ENCODE measurements around the gene SECISBP2L. TPM values are rescaled to one million over a fixed set of nuclear protein-coding genes. Genes with fewer than 3 reads are reported as not detected.
A peak's percentile ranks its signal among the peaks of the same experiment; 100 is the strongest.

SECISBP2L gene
- total RNA-seq, 2 experiments from 2014 or later: 35.7 to 36.9 TPM

DNA sequence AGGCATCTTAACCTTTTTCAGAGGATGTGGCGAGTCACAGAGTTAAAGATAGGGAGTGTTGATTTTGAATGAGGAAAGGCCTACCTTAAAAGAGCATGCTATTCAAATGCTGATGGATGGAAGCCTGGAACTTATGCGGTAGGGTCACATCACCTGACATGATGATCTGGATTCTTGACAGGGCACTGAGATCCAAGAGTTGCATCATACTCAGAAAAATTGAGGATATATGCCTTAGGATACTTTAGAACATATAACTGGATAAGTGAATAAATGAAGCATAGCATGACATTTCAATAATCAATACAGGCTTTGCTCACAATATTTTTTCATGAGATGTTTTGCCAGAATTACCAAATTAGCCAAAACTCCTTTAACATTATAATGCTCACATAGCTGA lies 20.1 kb upstream of the SECISBP2L start:
- Mint-ChIP-seq H3K27ac (no peak overlapping the region), H3K4me3 (no peak overlapping the region), H3K4me1 (peaks cover 8% of the 10 kb centered on the region), H3K27me3 (peaks cover 19% of the 10 kb centered on the region), H3K9me3 (peaks cover 4% of the 10 kb centered on the region), H3K36me3 (ENCODE audit: low read depth) (no peaks in the 10 kb centered on the region)
- ChIA-PET CTCF (no interaction called here), POLR2A (no interaction called here)
- no peak for DNase-seq

DNA sequence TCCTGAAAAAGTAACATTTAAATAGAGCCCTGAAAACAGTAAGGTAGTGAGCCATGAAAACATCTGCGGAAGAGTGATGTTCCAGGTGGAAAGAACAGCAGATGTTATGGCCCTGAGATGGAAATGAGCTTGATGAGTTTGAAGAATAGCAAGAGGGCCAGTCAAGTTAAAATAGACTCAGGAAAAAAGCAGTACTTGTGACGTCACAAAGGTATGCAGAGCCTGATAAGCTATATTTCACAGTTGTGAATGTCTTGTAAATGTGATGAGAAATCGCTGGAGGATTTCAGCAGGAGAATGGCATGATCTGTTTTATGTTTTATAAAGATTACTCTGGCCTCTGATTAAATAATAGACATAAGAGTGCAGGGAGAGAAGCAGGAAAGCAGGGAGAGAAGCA lies 18.6 kb upstream of the SECISBP2L start:
- peaks cover 14% of the 10 kb centered on the region for H3K4me1 Mint-ChIP-seq
- H3K27me3 Mint-ChIP-seq: peaks cover 6% of the 10 kb centered on the region
- POLR2A ChIA-PET: no interaction called here
- H3K9me3 Mint-ChIP-seq: peaks cover 2% of the 10 kb centered on the region
- DNase-seq: no peak
- H3K4me3 Mint-ChIP-seq: no peak overlapping the region
- no peaks in the 10 kb centered on the region for H3K36me3 Mint-ChIP-seq (ENCODE audit: low read depth)
- CTCF ChIA-PET: interaction anchor here (1.6 kb wide), 1 partner anchor 203 kb away, joined by 3 read pairs; no protein-coding TSS in a partner anchor
- no peak overlapping the region for H3K27ac Mint-ChIP-seq

GRCh38 chr15:49064281-49064653 lies 18.0 kb upstream of the SECISBP2L start:
- no peak overlapping the region for H3K27ac Mint-ChIP-seq
- peaks cover 14% of the 10 kb centered on the region for H3K4me1 Mint-ChIP-seq
- no peaks in the 10 kb centered on the region for H3K27me3 Mint-ChIP-seq
- no peaks in the 10 kb centered on the region for H3K36me3 Mint-ChIP-seq (ENCODE audit: low read depth)
- H3K4me3 Mint-ChIP-seq: no peak overlapping the region
- no peaks in the 10 kb centered on the region for H3K9me3 Mint-ChIP-seq
- POLR2A ChIA-PET: no interaction called here
- no peak for DNase-seq
- CTCF ChIA-PET: interaction anchor here (1.6 kb wide), 1 partner anchor 203 kb away, joined by 3 read pairs; no protein-coding TSS in a partner anchor

DNA sequence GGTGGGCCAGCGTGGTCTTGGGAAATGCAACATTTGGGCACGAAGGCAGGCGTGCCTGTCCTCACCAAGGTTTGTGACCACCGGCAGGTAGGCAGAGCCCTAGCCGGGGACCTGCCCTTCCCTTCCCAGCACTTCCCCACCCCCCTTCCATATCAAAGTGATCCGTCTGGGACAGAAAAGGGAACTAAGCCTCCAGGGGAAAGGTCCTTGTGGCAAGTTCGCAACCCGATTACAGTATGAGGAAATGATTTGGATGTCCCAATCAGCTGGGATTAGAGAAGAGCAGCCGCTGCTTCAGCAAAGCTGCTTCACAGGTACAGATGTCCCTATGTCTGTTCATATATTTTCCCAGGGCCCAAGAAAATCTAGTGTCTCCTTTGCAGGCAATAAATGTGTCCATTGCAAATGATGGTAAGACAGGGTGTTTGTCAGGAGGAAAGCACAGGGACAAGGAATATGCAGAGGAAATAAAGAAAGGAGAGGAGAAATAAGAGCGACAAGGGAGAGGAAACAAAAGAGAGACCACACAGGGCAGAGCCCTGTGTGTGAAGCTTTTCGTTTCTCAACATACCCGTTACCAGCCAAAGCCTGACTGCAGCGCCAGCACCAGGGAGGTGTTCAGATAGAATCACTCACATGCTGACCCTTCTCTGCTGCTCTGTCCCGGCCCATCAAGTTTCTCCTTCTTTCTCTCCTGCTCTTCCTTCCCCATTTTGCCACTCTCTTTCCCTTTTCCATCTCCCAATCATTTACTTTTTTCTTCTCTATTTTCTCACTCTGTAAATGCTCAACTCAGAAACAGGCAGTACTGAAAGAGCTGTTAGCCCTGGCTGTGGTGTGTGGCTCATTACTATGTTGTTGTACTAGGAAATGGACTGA lies 17.4 kb upstream of the SECISBP2L start:
- Mint-ChIP-seq H3K9me3 (no peaks in the 10 kb centered on the region), H3K36me3 (ENCODE audit: low read depth) (no peaks in the 10 kb centered on the region), H3K27me3 (no peaks in the 10 kb centered on the region), H3K4me1 (peaks cover 14% of the 10 kb centered on the region), H3K27ac (no peak overlapping the region), H3K4me3 (no peak overlapping the region)
- DNase-seq: no peak
- ChIA-PET CTCF (interaction anchor here (1.6 kb wide), 1 partner anchor 202 kb away, joined by 3 read pairs; no protein-coding TSS in a partner anchor), POLR2A (no interaction called here)

GRCh38 chr15:49062900-49063299 lies 16.7 kb upstream of the SECISBP2L start:
- POLR2A ChIA-PET: no interaction called here
- Mint-ChIP-seq H3K4me3 (no peak overlapping the region), H3K27ac (no peak overlapping the region), H3K36me3 (ENCODE audit: low read depth) (no peaks in the 10 kb centered on the region), H3K27me3 (no peaks in the 10 kb centered on the region), H3K4me1 (peaks cover 14% of the 10 kb centered on the region), H3K9me3 (no peaks in the 10 kb centered on the region)
- DNase-seq: no peak
- CTCF ChIA-PET: no interaction called here

DNA sequence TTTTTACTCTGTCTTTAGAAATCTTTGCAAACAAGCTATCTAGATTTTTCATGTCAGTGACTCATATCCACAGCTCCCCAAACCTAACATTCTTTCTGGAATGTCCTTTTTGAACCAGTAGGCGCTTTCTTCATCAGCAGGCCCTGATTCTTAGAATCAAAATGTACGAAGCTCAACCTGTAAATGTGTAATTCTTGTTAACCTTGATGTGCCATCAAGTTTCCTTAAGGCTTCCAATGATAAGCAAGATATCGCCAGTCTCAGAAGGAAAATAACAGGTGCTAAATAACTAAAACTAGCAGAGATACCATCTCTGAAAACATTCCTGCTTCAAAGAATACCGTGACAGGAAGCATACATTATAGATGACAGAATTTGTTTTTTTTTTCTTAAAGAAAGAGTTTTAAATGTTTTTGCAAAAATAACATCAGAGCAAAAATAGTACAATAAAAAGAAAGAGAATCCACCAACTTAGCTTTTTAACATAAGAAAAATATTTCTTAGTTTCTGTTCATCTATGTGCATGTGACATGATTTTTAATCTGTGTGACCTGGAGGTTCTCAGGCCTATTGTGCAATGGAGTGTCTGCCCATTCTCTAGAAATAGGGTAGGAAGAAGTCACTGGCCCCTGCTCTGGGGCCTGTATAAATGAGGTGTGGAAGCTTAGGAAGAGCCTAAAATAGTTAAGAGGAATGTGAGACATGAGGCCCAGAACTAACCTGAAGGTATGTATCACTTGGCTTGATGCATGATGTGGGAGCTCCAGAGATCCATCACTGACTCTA lies 14.7 kb upstream of the SECISBP2L start:
- ChIA-PET CTCF (interaction anchor here (0.6 to 2.6 kb wide), 4 partner anchors 24 to 199 kb away, joined by 3 to 15 read pairs (median 4); no protein-coding TSS in a partner anchor), POLR2A (interaction anchor here (1.2 to 1.4 kb wide), 2 partner anchors 15 kb away, joined by 5 read pairs; partner anchors contain the start of gene SECISBP2L)
- Mint-ChIP-seq H3K4me3 (no peak overlapping the region), H3K27me3 (no peaks in the 10 kb centered on the region), H3K4me1 (peaks cover 9% of the 10 kb centered on the region), H3K36me3 (ENCODE audit: low read depth) (no peaks in the 10 kb centered on the region), H3K27ac (no peak overlapping the region), H3K9me3 (no peaks in the 10 kb centered on the region)
- no peak for DNase-seq

DNA sequence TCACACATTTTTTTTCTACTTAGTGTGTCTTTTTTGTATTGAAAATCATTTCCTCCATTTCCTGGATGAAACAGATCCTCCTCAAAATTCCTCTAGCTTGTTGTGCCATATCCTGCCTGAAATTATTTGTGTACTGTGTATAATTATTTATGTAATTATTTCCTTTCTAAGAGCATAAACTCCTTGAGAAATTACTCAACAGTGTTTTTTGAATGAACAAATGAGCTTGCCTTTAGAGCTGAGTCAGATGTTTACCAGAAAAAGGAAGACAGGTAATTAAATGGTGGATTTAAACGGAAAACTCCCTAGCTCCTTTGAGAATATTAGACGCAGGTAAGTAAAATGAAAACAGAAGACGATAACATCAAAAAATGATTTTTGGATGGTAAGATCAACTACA lies 13.2 kb upstream of the SECISBP2L start:
- no peak for DNase-seq
- H3K27ac Mint-ChIP-seq: no peak overlapping the region
- no peaks in the 10 kb centered on the region for H3K9me3 Mint-ChIP-seq
- H3K36me3 Mint-ChIP-seq (ENCODE audit: low read depth): no peaks in the 10 kb centered on the region
- ChIA-PET CTCF (interaction anchor here (1.6 to 2.6 kb wide), 3 partner anchors 13 to 197 kb away, joined by 3 to 15 read pairs (median 5); partner anchors contain the start of gene SECISBP2L), POLR2A (interaction anchor here (1.6 kb wide), 1 partner anchor 13 kb away, joined by 4 read pairs; no protein-coding TSS in a partner anchor)
- peaks cover 7% of the 10 kb centered on the region for H3K4me1 Mint-ChIP-seq
- H3K27me3 Mint-ChIP-seq: no peaks in the 10 kb centered on the region
- H3K4me3 Mint-ChIP-seq: no peak overlapping the region

- Mint-ChIP-seq H3K27me3 (no peaks in the 10 kb centered on the region), H3K4me1 (peaks cover 7% of the 10 kb centered on the region), H3K27ac (no peak overlapping the region), H3K36me3 (ENCODE audit: low read depth) (no peaks in the 10 kb centered on the region), H3K4me3 (no peak overlapping the region), H3K9me3 (no peaks in the 10 kb centered on the region)
- ChIA-PET POLR2A (interaction anchor here (1.6 kb wide), 1 partner anchor 12 kb away, joined by 4 read pairs; no protein-coding TSS in a partner anchor), CTCF (interaction anchor here (1.6 to 2.6 kb wide), 2 partner anchors 12 to 82 kb away, joined by 3 to 15 read pairs; partner anchors contain the start of gene SECISBP2L)
- no peak for DNase-seq
Observed at GRCh38 chr15:49058559-49058958, 12.3 kb upstream of the SECISBP2L start.

DNA sequence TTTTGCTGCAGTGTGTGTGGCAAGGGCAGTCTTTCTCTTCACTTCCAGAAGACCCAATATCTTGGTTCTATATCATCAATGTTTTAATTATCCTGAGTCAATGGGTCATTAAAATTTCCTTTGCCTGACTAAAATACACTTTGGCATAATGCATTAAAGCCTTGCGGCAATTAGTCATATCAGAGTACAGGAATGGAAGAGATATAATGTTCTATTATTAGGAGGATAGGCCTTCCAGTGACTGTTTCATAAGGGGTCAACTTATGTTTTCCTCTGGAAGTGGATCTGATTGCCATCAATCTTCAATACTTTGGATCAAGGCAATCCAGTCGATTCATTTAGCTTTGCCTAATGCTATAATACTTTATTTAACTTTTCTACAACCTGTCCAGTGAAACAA lies 9.4 kb upstream of the SECISBP2L start:
- Mint-ChIP-seq H3K4me1 (peaks cover under 1% of the 10 kb centered on the region), H3K27ac (no peak overlapping the region), H3K9me3 (peaks cover 3% of the 10 kb centered on the region), H3K36me3 (ENCODE audit: low read depth) (no peaks in the 10 kb centered on the region), H3K4me3 (no peak overlapping the region), H3K27me3 (no peaks in the 10 kb centered on the region)
- DNase-seq: no peak
- CTCF ChIA-PET: interaction anchor here (1.5 kb wide), 1 partner anchor 80 kb away, joined by 5 read pairs; no protein-coding TSS in a partner anchor
- POLR2A ChIA-PET: no interaction called here

DNA sequence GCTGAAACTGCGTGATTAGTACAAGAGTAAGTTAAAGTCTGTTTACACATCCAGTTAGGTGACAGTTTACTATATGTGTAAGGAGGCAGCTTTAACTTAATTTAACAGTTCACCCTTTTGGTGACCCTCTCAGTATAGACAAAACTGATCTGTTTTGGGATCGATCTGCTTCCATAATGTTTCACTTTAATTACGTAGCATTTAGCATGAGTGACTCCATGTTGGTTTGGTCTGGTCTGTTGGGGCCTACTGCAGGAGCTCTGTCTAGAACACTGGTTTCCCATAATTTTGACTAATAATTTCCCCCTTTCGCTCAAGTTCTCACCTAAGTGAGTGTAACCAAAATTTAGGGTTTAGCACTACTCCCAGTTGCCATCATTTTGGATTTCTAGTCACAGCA lies 6.4 kb upstream of the SECISBP2L start:
- H3K36me3 Mint-ChIP-seq (ENCODE audit: low read depth): no peaks in the 10 kb centered on the region
- no peak overlapping the region for H3K27ac Mint-ChIP-seq
- ChIA-PET POLR2A (no interaction called here), CTCF (interaction anchor here (1.2 kb wide), 1 partner anchor 77 kb away, joined by 3 read pairs; no protein-coding TSS in a partner anchor)
- H3K9me3 Mint-ChIP-seq: peaks cover 3% of the 10 kb centered on the region
- no peak for DNase-seq
- no peaks in the 10 kb centered on the region for H3K27me3 Mint-ChIP-seq
- H3K4me1 Mint-ChIP-seq: no peaks in the 10 kb centered on the region
- no peak overlapping the region for H3K4me3 Mint-ChIP-seq

- peaks cover 6% of the 10 kb centered on the region for H3K36me3 Mint-ChIP-seq (ENCODE audit: low read depth)
- H3K27ac Mint-ChIP-seq: no peak overlapping the region
- H3K4me1 Mint-ChIP-seq: peaks cover 19% of the 10 kb centered on the region
- H3K27me3 Mint-ChIP-seq: no peaks in the 10 kb centered on the region
- ChIA-PET POLR2A (interaction anchor here (1.0 to 2.9 kb wide), 6 partner anchors 9 to 236 kb away, joined by 3 to 25 read pairs (median 6); partner anchors contain the start of genes CEP152, COPS2 and EID1), CTCF (interaction anchor here (0.8 to 2.9 kb wide), 4 partner anchors 30 to 236 kb away, joined by 3 to 12 read pairs (median 4); partner anchors contain the start of gene CEP152)
- DNase-seq: no peak
- no peak overlapping the region for H3K4me3 Mint-ChIP-seq
- H3K9me3 Mint-ChIP-seq: peaks cover 3% of the 10 kb centered on the region
Observed at GRCh38 chr15:49047456-49047855, 1.2 kb upstream of the SECISBP2L start.

DNA sequence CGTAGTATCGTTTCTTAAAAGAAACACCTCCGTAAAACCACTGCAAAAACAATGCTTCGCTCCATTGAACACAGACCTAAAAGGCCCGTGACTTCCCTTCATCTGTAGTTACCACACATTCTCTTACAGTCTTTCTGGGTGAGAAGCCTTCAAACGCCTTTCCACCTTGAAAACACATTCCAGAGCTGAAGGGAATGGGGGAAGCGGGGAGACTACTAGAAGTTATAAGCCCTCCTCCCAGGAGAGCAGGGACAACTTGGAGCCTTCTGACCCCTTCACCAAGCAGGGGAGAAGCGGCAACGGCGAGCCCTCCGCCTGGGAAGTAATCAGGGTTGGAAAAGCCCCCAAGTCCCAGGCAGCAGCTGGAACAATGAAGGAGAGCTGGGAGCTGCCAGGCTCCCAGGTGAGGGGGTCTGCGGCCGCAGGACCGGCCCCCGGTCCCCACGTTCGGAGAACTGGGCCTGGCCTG lies 461 bp downstream of the SECISBP2L start:
- CTCF ChIA-PET: interaction anchor here (1.0 to 2.9 kb wide), 10 partner anchors 9 to 244 kb away, joined by 3 to 12 read pairs (median 3); partner anchors contain the start of genes CEP152 and COPS2
- no peak for DNase-seq
- Mint-ChIP-seq H3K27ac (peak overlapping the region; percentile 80), H3K27me3 (no peaks in the 10 kb centered on the region), H3K9me3 (no peaks in the 10 kb centered on the region), H3K4me3 (peak overlapping the region; percentile 95), H3K36me3 (ENCODE audit: low read depth) (peaks cover 11% of the 10 kb centered on the region), H3K4me1 (peaks cover 29% of the 10 kb centered on the region)
- POLR2A ChIA-PET: interaction anchor here (0.7 to 2.9 kb wide), 10 partner anchors 8 to 235 kb away, joined by 3 to 25 read pairs (median 6); partner anchors contain the start of genes CEP152, COPS2, EID1 and GALK2
